GM21367 (cell line): ENCODE data around the gene KDELR3.

Experiments used
- ATAC-seq: cut with Tn5 transposase; IDR thresholded peaks from one replicate; pipeline ENCODE4 v1.9.1; 2021; ENCODE audit not compliant: unreplicated experiment

KDELR3 gene

GRCh38 chr22:38467904-38468442, at the start of gene KDELR3:
Gene KDELR3, plus strand, starts transcription at chr22:38468096. Its CDS starts 138 bp downstream, at chr22:38468234.
- no peak for ATAC-seq

GRCh38 chr22:38418589-38418988, 49.3 kb upstream of the KDELR3 start:
- ATAC-seq, result no peak

GRCh38 chr22:38419121-38419857, 48.6 kb upstream of the KDELR3 start:
- ATAC-seq, result no peak

- ATAC-seq, result no peak
Observed at GRCh38 chr22:38419858-38420160, 48.1 kb upstream of the KDELR3 start.

- ATAC-seq, result no peak
Observed at GRCh38 chr22:38420734-38421133, 47.2 kb upstream of the KDELR3 start.

GRCh38 chr22:38422611-38423511, 45.0 kb upstream of the KDELR3 start:
- ATAC-seq, result no peak

GRCh38 chr22:38423512-38424503, 44.1 kb upstream of the KDELR3 start:
- no peak for ATAC-seq

- ATAC-seq, result no peak
Observed at GRCh38 chr22:38424525-38425080, 43.3 kb upstream of the KDELR3 start.

GRCh38 chr22:38426628-38427027, 41.3 kb upstream of the KDELR3 start:
- no peak for ATAC-seq

- ATAC-seq, result no peak
Observed at GRCh38 chr22:38427465-38427864, 40.4 kb upstream of the KDELR3 start.

- ATAC-seq, result no peak
Observed at GRCh38 chr22:38427940-38428339, 40.0 kb upstream of the KDELR3 start.

- ATAC-seq, result no peak
Observed at GRCh38 chr22:38428714-38429113, 39.2 kb upstream of the KDELR3 start.

- ATAC-seq, result no peak
Observed at GRCh38 chr22:38429499-38430068, 38.3 kb upstream of the KDELR3 start.

- no peak for ATAC-seq
Observed at GRCh38 chr22:38431266-38432010, 36.5 kb upstream of the KDELR3 start.

GRCh38 chr22:38432264-38432663, 35.6 kb upstream of the KDELR3 start:
- ATAC-seq, result no peak

GRCh38 chr22:38433871-38434270, 34.0 kb upstream of the KDELR3 start:
- ATAC-seq, result no peak

GRCh38 chr22:38435010-38435409, 32.9 kb upstream of the KDELR3 start:
- ATAC-seq, result no peak

- ATAC-seq, result no peak
Observed at GRCh38 chr22:38435965-38436364, 31.9 kb upstream of the KDELR3 start.

GRCh38 chr22:38436629-38437395, 31.1 kb upstream of the KDELR3 start:
- ATAC-seq, result no peak
